Thyroid gland (tissue), 4 donors: ENCODE measurements around the gene COL27A1.

Experiments
- POLR2A ChIP-seq, 2 donors: fragments of 450-650 bp; IDR thresholded peaks; one replicate each; pipeline ENCODE4 v1.6.1; 2017; ENCODE audit warnings: antibody characterized with exemption in 2 of 2, mild to moderate bottlenecking in 2 of 2, moderate library complexity in 1 of 2
- TF ChIP-seq, protein P1 (sequence below), 6 experiments: fragments of 200-600 bp in 3 of 6; fragments of 450-650 bp in 3 of 6; sonication (generic) in 3 of 6; IDR thresholded peaks; one replicate each; pipeline ENCODE4 v1.5.1; 2016 to 2019; ENCODE audit warnings: antibody characterized with exemption in 6 of 6, mild to moderate bottlenecking in 2 of 6, inconsistent platforms in 1 of 6, moderate library complexity in 1 of 6

DNA sequence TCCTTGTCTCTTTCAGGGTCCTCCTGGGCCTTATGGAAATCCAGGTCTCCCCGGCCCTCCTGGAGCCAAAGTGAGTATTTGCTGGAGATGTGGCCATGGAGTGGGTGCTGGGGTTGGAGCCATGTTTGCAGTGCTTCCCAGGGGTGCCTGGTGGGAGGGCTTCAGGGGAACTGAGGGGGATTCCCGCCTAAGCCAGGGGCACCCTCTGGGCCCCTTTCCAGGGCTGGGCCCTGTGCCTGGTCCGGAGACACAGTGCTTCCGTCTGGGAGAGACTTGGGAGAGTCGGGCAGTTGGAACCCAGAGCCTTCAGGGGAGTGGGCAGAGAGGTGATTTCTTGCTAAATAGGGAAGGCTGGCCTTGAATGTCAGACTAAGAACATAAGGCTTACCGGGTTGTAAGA is 27.7 kb downstream of the COL27A1 start:
- TF ChIP-seq POLR2A (IDR thresholded peaks at IDR 0.05), result no peak
- TF ChIP-seq, protein P1, sequence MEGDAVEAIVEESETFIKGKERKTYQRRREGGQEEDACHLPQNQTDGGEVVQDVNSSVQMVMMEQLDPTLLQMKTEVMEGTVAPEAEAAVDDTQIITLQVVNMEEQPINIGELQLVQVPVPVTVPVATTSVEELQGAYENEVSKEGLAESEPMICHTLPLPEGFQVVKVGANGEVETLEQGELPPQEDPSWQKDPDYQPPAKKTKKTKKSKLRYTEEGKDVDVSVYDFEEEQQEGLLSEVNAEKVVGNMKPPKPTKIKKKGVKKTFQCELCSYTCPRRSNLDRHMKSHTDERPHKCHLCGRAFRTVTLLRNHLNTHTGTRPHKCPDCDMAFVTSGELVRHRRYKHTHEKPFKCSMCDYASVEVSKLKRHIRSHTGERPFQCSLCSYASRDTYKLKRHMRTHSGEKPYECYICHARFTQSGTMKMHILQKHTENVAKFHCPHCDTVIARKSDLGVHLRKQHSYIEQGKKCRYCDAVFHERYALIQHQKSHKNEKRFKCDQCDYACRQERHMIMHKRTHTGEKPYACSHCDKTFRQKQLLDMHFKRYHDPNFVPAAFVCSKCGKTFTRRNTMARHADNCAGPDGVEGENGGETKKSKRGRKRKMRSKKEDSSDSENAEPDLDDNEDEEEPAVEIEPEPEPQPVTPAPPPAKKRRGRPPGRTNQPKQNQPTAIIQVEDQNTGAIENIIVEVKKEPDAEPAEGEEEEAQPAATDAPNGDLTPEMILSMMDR (IDR thresholded peaks at IDR 0.05), result no peak
